Suprapubic skin (tissue), 4 donors: Measurements from ENCODE around the gene CLEC18B. TPM values are rescaled to one million over a fixed set of nuclear protein-coding genes. Genes with fewer than 3 reads are reported as not detected.

ENCODE experiments used
- DNase-seq, 2 donors: peaks; one replicate each; pipeline ENCODE4 v3.0.0-alpha.2; 2019; ENCODE audit warnings: low spot score in 2 of 2
- H3K27ac ChIP-seq: fragments of 200-600 bp; sonication (generic); one replicate; pipeline ENCODE4 v1.5.1; 2019
- H3K27me3 ChIP-seq: fragments of 200-600 bp; sonication (generic); one replicate; pipeline ENCODE4 v1.5.1; 2019
- H3K36me3 ChIP-seq: fragments of 200-600 bp; sonication (generic); one replicate; pipeline ENCODE4 v1.5.1; 2019
- H3K4me1 ChIP-seq: fragments of 200-600 bp; sonication (generic); one replicate; pipeline ENCODE4 v1.5.1; 2019
- H3K4me3 ChIP-seq: fragments of 200-600 bp; sonication (generic); one replicate; pipeline ENCODE4 v1.5.1; 2019; ENCODE audit warnings: mild to moderate bottlenecking
- H3K9me3 ChIP-seq: fragments of 200-600 bp; sonication (generic); one replicate; pipeline ENCODE4 v1.5.1; 2019
- EP300 ChIP-seq: sonication (generic); formaldehyde crosslinking; IDR thresholded peaks from one replicate; pipeline ENCODE4 v1.6.1; 2017; ENCODE audit warnings: antibody characterized with exemption
- POLR2A ChIP-seq, 2 donors: fragments of 450-650 bp; IDR thresholded peaks; one replicate each; pipeline ENCODE4 v1.6.1; 2017; ENCODE audit warnings: antibody characterized with exemption in 2 of 2, mild to moderate bottlenecking in 2 of 2, moderate library complexity in 2 of 2
- POLR2AphosphoS5 ChIP-seq, 3 donors: sonication (generic); formaldehyde crosslinking; IDR thresholded peaks; one replicate each; pipeline ENCODE4 v1.6.1; 2017; ENCODE audit warnings: antibody characterized with exemption in 3 of 3
- WGBS: methylation state at CpG from one replicate; pipeline ENCODE4 v1.1.5; 2018; 5-methylcytosine and 5-hydroxymethylcytosine counted together
- total RNA-seq, 4 donors: library from RNA; depleted of rRNA; stranded (reverse); fragments of >200 nt; gene quantifications; one replicate each; pipeline ENCODE4 v1.1.0, GENCODE V29; 2016
- TF ChIP-seq, protein P1 (sequence below), 2 donors: fragments of 200-600 bp in 1 of 2; fragments of 450-650 bp in 1 of 2; sonication (generic) in 1 of 2; IDR thresholded peaks; one replicate each; pipeline ENCODE4 v1.5.1; 2016 to 2019; ENCODE audit warnings: antibody characterized with exemption in 2 of 2, mild to moderate bottlenecking in 1 of 2, moderate library complexity in 1 of 2

Gene CLEC18B
- total RNA-seq, 4 donors from 2014 or later = 0.72 TPM; not detected in 3

DNA sequence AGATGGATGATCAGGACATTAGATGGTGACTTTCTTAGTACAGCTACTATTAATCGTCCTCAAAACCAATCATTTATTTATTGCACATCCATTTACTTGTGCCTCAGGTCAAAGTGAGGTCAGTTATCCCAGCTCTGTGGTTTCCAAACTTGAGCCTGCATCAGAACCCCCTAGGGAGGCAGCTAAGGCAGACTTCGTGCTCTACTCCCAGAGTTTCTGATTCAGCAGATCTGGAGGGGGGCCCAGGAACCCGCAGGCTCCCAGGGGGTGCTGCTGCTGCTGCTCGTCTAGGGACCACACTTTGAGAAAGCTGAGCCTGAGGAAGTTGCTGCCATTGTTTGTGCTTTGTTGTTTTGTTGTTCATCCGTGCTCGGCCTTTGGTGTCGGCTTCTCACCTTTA lies 44.0 kb upstream of the CLEC18B start:
- Histone ChIP-seq H3K36me3 (peaks cover 97% of the 10 kb centered on the region), H3K4me1 (no peaks in the 10 kb centered on the region), H3K4me3 (no peak overlapping the region), H3K9me3 (no peaks in the 10 kb centered on the region), H3K27me3 (no peaks in the 10 kb centered on the region), H3K27ac (no peak overlapping the region)
- TF ChIP-seq POLR2AphosphoS5 (IDR thresholded peaks at IDR 0.05) (no peak), POLR2A (IDR thresholded peaks at IDR 0.05) (no peak)
- DNase-seq = no peak
- 79% methylated on average over 7 of the region's 7 CpGs for WGBS

DNA sequence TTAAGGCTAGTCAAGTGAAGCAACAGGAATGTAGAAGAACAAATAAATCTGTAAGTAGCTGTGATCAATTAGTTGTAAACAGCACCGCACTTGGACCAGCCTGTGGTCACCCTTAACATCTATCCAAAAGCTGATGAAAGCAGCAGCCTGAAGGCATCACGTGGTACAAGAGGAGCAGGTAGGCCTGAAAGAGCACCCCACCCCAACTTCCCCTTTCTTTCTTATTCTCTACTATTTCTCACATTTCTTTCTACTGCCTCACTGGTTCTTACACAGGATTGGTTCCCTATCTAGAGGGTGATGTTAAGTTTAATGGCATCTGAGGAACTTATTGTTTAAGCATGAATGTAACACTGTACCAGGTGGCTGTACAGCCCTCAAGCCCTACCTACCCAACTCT lies 42.6 kb upstream of the CLEC18B start:
- Histone ChIP-seq H3K27ac (no peak overlapping the region), H3K4me3 (no peak overlapping the region), H3K36me3 (peaks cover 98% of the 10 kb centered on the region), H3K27me3 (no peaks in the 10 kb centered on the region), H3K9me3 (no peaks in the 10 kb centered on the region), H3K4me1 (no peaks in the 10 kb centered on the region)
- 97% methylated on average over 2 of the region's 2 CpGs for WGBS
- DNase-seq = no peak
- TF ChIP-seq POLR2A (IDR thresholded peaks at IDR 0.05) (no peak), POLR2AphosphoS5 (IDR thresholded peaks at IDR 0.05) (no peak), EP300 (no peak)
- TF ChIP-seq, protein P1, sequence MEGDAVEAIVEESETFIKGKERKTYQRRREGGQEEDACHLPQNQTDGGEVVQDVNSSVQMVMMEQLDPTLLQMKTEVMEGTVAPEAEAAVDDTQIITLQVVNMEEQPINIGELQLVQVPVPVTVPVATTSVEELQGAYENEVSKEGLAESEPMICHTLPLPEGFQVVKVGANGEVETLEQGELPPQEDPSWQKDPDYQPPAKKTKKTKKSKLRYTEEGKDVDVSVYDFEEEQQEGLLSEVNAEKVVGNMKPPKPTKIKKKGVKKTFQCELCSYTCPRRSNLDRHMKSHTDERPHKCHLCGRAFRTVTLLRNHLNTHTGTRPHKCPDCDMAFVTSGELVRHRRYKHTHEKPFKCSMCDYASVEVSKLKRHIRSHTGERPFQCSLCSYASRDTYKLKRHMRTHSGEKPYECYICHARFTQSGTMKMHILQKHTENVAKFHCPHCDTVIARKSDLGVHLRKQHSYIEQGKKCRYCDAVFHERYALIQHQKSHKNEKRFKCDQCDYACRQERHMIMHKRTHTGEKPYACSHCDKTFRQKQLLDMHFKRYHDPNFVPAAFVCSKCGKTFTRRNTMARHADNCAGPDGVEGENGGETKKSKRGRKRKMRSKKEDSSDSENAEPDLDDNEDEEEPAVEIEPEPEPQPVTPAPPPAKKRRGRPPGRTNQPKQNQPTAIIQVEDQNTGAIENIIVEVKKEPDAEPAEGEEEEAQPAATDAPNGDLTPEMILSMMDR (IDR thresholded peaks at IDR 0.05) = no peak

DNA sequence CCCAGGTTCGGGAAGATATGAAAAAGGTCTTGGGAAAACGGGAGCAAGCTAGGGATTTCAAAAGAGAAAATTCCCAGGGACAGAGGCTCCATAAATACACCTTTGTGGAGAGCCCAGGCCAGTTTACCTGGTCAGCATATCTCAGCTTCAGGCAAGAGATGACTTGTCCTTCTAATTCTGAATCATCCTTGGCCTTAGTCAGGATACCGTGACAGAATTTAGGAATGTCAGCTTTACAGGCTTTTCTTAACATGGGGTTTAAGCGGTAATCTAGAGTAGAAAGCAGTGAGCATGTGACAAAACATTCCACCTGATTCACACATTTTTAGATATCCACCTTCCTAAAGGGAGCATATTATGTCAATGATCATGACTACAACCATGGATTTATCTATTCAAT lies 41.1 kb upstream of the CLEC18B start:
- Histone ChIP-seq H3K4me1 (no peaks in the 10 kb centered on the region), H3K27me3 (no peaks in the 10 kb centered on the region), H3K9me3 (no peaks in the 10 kb centered on the region), H3K36me3 (peaks cover 98% of the 10 kb centered on the region), H3K4me3 (no peak overlapping the region), H3K27ac (no peak overlapping the region)
- WGBS = 78% methylated on average over 4 of the region's 4 CpGs
- no peak for DNase-seq
- TF ChIP-seq EP300 (no peak), POLR2A (IDR thresholded peaks at IDR 0.05) (no peak), POLR2AphosphoS5 (IDR thresholded peaks at IDR 0.05) (no peak)
- TF ChIP-seq, protein P1 (IDR thresholded peaks at IDR 0.05) = no peak

DNA sequence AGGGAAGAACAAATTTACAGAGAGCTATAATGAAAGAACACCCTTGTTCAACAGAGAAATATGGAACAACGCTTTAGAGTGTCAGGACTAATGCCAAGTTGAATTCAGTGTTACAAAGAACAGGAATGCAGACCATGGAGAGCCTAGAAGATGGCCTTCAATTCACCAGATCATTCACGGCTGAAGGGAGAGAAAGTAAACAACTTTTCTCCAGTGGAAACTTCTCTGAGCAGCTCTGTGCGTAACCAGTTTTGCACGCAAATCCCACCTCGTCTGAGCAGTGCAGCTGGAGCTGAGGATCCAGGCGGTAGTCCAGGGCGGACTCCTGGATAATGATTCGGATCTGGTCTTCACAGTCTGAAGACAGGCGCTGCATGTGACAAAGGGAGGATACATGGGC lies 40.5 kb upstream of the CLEC18B start:
- TF ChIP-seq, protein P1 (IDR thresholded peaks at IDR 0.05) = no peak
- no peak for TF ChIP-seq POLR2AphosphoS5 (IDR thresholded peaks at IDR 0.05)
- no peak for TF ChIP-seq POLR2A (IDR thresholded peaks at IDR 0.05)
- TF ChIP-seq EP300 = no peak
- H3K36me3 ChIP-seq = peaks cover 97% of the 10 kb centered on the region
- H3K4me3 ChIP-seq = no peak overlapping the region
- no peaks in the 10 kb centered on the region for H3K9me3 ChIP-seq
- H3K27ac ChIP-seq = no peak overlapping the region
- 89% methylated on average over 9 of the region's 9 CpGs for WGBS
- no peaks in the 10 kb centered on the region for H3K27me3 ChIP-seq
- DNase-seq = no peak
- no peaks in the 10 kb centered on the region for H3K4me1 ChIP-seq

DNA sequence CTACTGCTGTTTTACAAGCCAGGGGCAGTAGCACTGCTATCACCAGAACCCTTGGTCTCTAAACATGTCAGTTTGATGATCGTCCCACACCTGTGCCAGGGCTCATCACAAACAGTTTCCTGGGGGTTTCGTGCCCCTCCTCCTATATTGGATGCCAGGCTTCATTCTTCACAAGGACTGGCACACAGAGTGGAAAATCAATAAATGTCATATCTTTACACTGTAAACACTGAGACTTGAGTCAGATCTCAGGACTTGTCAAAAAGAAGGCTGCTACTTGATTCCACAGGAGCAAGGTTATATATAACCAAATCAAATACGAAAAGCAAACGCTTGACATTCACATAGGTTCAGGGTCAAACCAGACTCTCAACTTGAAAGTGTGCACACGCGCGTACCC lies 39.3 kb upstream of the CLEC18B start:
- no peak overlapping the region for H3K4me3 ChIP-seq
- H3K4me1 ChIP-seq = no peaks in the 10 kb centered on the region
- H3K9me3 ChIP-seq = no peaks in the 10 kb centered on the region
- peaks cover 98% of the 10 kb centered on the region for H3K36me3 ChIP-seq
- TF ChIP-seq EP300 (no peak), POLR2A (IDR thresholded peaks at IDR 0.05) (no peak), POLR2AphosphoS5 (IDR thresholded peaks at IDR 0.05) (no peak)
- TF ChIP-seq, protein P1 (IDR thresholded peaks at IDR 0.05) = no peak
- no peaks in the 10 kb centered on the region for H3K27me3 ChIP-seq
- DNase-seq = no peak
- H3K27ac ChIP-seq = no peak overlapping the region
- 95% methylated on average over 7 of the region's 7 CpGs for WGBS

DNA sequence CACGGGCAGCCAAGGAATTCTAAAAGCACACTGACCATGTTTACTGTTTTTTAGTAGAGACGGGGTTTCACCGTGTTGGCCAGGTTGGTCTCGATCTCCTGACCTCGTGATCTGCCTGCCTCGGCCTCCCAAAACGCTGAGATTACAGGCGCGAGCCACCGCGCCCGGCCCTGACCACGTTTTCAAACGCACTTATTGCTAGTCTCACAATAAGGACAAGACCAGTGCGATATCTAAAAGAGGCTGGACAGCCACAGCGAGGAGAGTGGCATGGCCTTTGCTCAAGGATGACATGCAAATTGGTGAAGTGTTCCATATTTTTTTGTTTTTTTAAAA lies 35.0 kb upstream of the CLEC18B start:
- no peaks in the 10 kb centered on the region for H3K27me3 ChIP-seq
- peaks cover 84% of the 10 kb centered on the region for H3K36me3 ChIP-seq
- H3K4me1 ChIP-seq = peaks cover under 1% of the 10 kb centered on the region
- H3K9me3 ChIP-seq = no peaks in the 10 kb centered on the region
- TF ChIP-seq, protein P1 (IDR thresholded peaks at IDR 0.05) = no peak
- 95% methylated on average over 16 of the region's 16 CpGs for WGBS
- no peak for DNase-seq
- no peak overlapping the region for H3K27ac ChIP-seq
- no peak overlapping the region for H3K4me3 ChIP-seq
